ENCODE results near the gene TAS1R1.

DNA sequence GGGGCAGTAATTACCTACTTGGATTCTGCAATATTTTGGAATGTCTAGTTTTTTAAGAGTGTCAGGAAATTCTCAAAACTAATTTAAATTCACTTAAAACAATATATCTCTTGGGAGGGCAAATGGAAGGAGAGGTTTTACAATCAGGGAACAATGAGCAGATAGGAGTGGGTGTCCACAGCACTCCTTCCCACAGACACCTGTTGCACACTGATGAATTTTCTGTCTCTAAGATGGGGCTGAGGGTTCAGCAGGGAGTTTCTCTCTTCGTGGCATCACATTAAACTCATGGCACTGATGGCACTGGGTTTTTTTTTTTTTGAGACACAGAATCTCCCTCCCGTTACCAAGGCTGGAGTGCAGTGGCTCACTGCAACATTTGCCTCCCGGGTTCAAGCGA is 63.9 kb downstream of the TAS1R1 start:
- TF ChIP-seq ZNF384 (IDR thresholded peaks at IDR 0.05; ENCODE audit: borderline replicate concordance, low read depth, low read length) (no peak), POLR2A (IDR thresholded peaks at IDR 0.05; ENCODE audit: low read depth, low read length) (no peak), EZH2 (IDR thresholded peaks at IDR 0.05; ENCODE audit: borderline replicate concordance, control insufficient read depth, low read depth, low read length) (no peak), KDM1A (IDR thresholded peaks at IDR 0.05; ENCODE audit: borderline replicate concordance) (no peak), SMAD1 (IDR thresholded peaks at IDR 0.05; ENCODE audit: low read depth, partially characterized antibody) (no peak), FOS (IDR thresholded peaks at IDR 0.05; ENCODE audit: borderline replicate concordance, extremely low read depth, insufficient read length) (no peak), NRF1 (conservative IDR thresholded peaks at IDR 0.05; ENCODE audit: low read depth, low read length) (no peak), SMC3 (IDR thresholded peaks at IDR 0.05; ENCODE audit: borderline replicate concordance, low read length) (no peak), RFX5 (IDR thresholded peaks at IDR 0.05; ENCODE audit: low read depth, low read length) (no peak), TCF3 (IDR thresholded peaks at IDR 0.05; ENCODE audit: borderline replicate concordance, insufficient read depth, low read depth, low read length) (no peak), ZNF274 (IDR thresholded peaks at IDR 0.05; ENCODE audit: insufficient read depth, insufficient read length) (no peak)
- TF ChIP-seq, protein P1, sequence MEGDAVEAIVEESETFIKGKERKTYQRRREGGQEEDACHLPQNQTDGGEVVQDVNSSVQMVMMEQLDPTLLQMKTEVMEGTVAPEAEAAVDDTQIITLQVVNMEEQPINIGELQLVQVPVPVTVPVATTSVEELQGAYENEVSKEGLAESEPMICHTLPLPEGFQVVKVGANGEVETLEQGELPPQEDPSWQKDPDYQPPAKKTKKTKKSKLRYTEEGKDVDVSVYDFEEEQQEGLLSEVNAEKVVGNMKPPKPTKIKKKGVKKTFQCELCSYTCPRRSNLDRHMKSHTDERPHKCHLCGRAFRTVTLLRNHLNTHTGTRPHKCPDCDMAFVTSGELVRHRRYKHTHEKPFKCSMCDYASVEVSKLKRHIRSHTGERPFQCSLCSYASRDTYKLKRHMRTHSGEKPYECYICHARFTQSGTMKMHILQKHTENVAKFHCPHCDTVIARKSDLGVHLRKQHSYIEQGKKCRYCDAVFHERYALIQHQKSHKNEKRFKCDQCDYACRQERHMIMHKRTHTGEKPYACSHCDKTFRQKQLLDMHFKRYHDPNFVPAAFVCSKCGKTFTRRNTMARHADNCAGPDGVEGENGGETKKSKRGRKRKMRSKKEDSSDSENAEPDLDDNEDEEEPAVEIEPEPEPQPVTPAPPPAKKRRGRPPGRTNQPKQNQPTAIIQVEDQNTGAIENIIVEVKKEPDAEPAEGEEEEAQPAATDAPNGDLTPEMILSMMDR (IDR thresholded peaks at IDR 0.05 in 2 of 3, conservative IDR thresholded peaks at IDR 0.05 in 1 of 3; ENCODE audit: control insufficient read depth in 2 of 3, extremely low read depth in 1 of 3, insufficient read depth in 1 of 3, low read depth in 3 of 3, low read length in 3 of 3): no peak
- TF ChIP-seq, protein P2, sequence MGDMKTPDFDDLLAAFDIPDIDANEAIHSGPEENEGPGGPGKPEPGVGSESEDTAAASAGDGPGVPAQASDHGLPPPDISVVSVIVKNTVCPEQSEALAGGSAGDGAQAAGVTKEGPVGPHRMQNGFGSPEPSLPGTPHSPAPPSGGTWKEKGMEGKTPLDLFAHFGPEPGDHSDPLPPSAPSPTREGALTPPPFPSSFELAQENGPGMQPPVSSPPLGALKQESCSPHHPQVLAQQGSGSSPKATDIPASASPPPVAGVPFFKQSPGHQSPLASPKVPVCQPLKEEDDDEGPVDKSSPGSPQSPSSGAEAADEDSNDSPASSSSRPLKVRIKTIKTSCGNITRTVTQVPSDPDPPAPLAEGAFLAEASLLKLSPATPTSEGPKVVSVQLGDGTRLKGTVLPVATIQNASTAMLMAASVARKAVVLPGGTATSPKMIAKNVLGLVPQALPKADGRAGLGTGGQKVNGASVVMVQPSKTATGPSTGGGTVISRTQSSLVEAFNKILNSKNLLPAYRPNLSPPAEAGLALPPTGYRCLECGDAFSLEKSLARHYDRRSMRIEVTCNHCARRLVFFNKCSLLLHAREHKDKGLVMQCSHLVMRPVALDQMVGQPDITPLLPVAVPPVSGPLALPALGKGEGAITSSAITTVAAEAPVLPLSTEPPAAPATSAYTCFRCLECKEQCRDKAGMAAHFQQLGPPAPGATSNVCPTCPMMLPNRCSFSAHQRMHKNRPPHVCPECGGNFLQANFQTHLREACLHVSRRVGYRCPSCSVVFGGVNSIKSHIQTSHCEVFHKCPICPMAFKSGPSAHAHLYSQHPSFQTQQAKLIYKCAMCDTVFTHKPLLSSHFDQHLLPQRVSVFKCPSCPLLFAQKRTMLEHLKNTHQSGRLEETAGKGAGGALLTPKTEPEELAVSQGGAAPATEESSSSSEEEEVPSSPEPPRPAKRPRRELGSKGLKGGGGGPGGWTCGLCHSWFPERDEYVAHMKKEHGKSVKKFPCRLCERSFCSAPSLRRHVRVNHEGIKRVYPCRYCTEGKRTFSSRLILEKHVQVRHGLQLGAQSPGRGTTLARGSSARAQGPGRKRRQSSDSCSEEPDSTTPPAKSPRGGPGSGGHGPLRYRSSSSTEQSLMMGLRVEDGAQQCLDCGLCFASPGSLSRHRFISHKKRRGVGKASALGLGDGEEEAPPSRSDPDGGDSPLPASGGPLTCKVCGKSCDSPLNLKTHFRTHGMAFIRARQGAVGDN (IDR thresholded peaks at IDR 0.05): no peak

Data from GM12878 (cell line).